MCF 10A (cell line): Measurements from ENCODE around the gene SERPINB3. TPM values are rescaled to one million over a fixed set of nuclear protein-coding genes. Genes with fewer than 3 reads are reported as not detected.

Experiments
- BruUV-seq: library from RNA; stranded (reverse); fragments of 400-500 nt; replicated peaks from 2 replicates; lab custom pipeline; 2021; lab: Mats Ljungman, UMichigan
- CTCF ChIA-PET: fragments of 300-600 bp; sonication (Branson Sonifier 250); formaldehyde crosslinking; extraction: SDS; loops from one replicate; lab custom pipeline; 2021; ENCODE audit warnings: antibody characterized with exemption, inconsistent platforms; lab: Yijun Ruan, JAX
- POLR2A ChIA-PET: fragments of 300-600, 350-650 bp; sonication (Branson Sonifier 250); formaldehyde crosslinking; extraction: SDS; loops from one replicate; lab custom pipeline; 2020; ENCODE audit warnings: antibody characterized with exemption, inconsistent platforms; lab: Yijun Ruan, JAX
- DNase-seq: peaks from one replicate; pipeline ENCODE4 v3.0.0-alpha.2; 2018; ENCODE audit not compliant: unreplicated experiment
- H3K27ac Mint-ChIP-seq: one replicate; pipeline ENCODE4 v1.8.0; 2022; ENCODE audit warnings: mild to moderate bottlenecking, low read depth, mixed read lengths; ENCODE audit not compliant: unreplicated experiment
- H3K27me3 Mint-ChIP-seq: one replicate; pipeline ENCODE4 v1.8.0; 2022; ENCODE audit warnings: mixed read lengths; ENCODE audit not compliant: insufficient read depth, unreplicated experiment
- H3K36me3 Mint-ChIP-seq: one replicate; pipeline ENCODE4 v1.8.0; 2022; ENCODE audit warnings: mild to moderate bottlenecking, moderate library complexity, mixed read lengths; ENCODE audit not compliant: insufficient read depth, unreplicated experiment
- H3K4me1 Mint-ChIP-seq: one replicate; pipeline ENCODE4 v1.8.0; 2022; ENCODE audit warnings: mixed read lengths; ENCODE audit not compliant: insufficient read depth, unreplicated experiment
- H3K4me3 Mint-ChIP-seq: one replicate; pipeline ENCODE4 v1.8.0; 2022; ENCODE audit warnings: mild to moderate bottlenecking, moderate library complexity, mixed read lengths; ENCODE audit not compliant: unreplicated experiment
- H3K9me3 Mint-ChIP-seq: one replicate; pipeline ENCODE4 v1.8.0; 2022; ENCODE audit warnings: mixed read lengths; ENCODE audit not compliant: unreplicated experiment
- CTCF ChIP-seq: fragments of 200-600 bp; IDR thresholded peaks from one replicate; pipeline ENCODE4 v1.8.0; 2022; ENCODE audit warnings: antibody characterized with exemption, mild to moderate bottlenecking; ENCODE audit not compliant: unreplicated experiment
- intact Hi-C: fragments of 100-400 bp; cut with micrococcal nuclease; formaldehyde crosslinking; loops from 2 replicates; pipeline ENCODE4 v1.14.1; 2022
- total RNA-seq: library from RNA; stranded (reverse); gene quantifications from 2 replicates; pipeline ENCODE4 v1.2.3, GENCODE V29; 2022

Gene SERPINB3
- total RNA-seq, 1 experiment from 2014 or later, result 0.28 TPM

GRCh38 chr18:63619661-63620060 is 42.0 kb downstream of the SERPINB3 start:
- Mint-ChIP-seq H3K27ac (no peak overlapping the region), H3K4me1 (no peaks in the 10 kb centered on the region), H3K4me3 (no peak overlapping the region), H3K27me3 (no peaks in the 10 kb centered on the region), H3K9me3 (no peaks in the 10 kb centered on the region), H3K36me3 (no peaks in the 10 kb centered on the region)
- ChIA-PET POLR2A (no interaction called here), CTCF (interaction anchor here (0.6 to 1.1 kb wide), 2 partner anchors 9 to 102 kb away, joined by 3 read pairs; no protein-coding TSS in a partner anchor)
- no peak for DNase-seq
- BruUV-seq, result no TSS peak
- intact Hi-C loops, result no loop called here
- TF ChIP-seq CTCF, result no peak

GRCh38 chr18:63617915-63618234 is 43.8 kb downstream of the SERPINB3 start:
- no peaks in the 10 kb centered on the region for H3K27me3 Mint-ChIP-seq
- no TSS peak for BruUV-seq
- no peaks in the 10 kb centered on the region for H3K9me3 Mint-ChIP-seq
- H3K27ac Mint-ChIP-seq, result no peak overlapping the region
- ChIA-PET CTCF (interaction anchor here (0.7 kb wide), 2 partner anchors 14 to 73 kb away, joined by 3 to 5 read pairs; no protein-coding TSS in a partner anchor), POLR2A (no interaction called here)
- intact Hi-C loops, result no loop called here
- no peak for DNase-seq
- H3K4me1 Mint-ChIP-seq, result no peaks in the 10 kb centered on the region
- TF ChIP-seq CTCF, result no peak
- no peaks in the 10 kb centered on the region for H3K36me3 Mint-ChIP-seq
- no peak overlapping the region for H3K4me3 Mint-ChIP-seq

- no peak for TF ChIP-seq CTCF
- no peak overlapping the region for H3K4me3 Mint-ChIP-seq
- CTCF ChIA-PET, result interaction anchor here (0.7 kb wide), 1 partner anchor 14 kb away, joined by 3 read pairs; no protein-coding TSS in a partner anchor
- H3K36me3 Mint-ChIP-seq, result no peaks in the 10 kb centered on the region
- H3K27me3 Mint-ChIP-seq, result no peaks in the 10 kb centered on the region
- no peaks in the 10 kb centered on the region for H3K4me1 Mint-ChIP-seq
- DNase-seq, result no peak
- no TSS peak for BruUV-seq
- POLR2A ChIA-PET, result no interaction called here
- H3K27ac Mint-ChIP-seq, result no peak overlapping the region
- intact Hi-C loops, result no loop called here
- H3K9me3 Mint-ChIP-seq, result no peaks in the 10 kb centered on the region
Measured at GRCh38 chr18:63617049-63617914, 44.4 kb downstream of the SERPINB3 start.

GRCh38 chr18:63613420-63613819 is 48.3 kb downstream of the SERPINB3 start:
- Mint-ChIP-seq H3K27ac (no peak overlapping the region), H3K4me3 (no peak overlapping the region), H3K4me1 (no peaks in the 10 kb centered on the region), H3K36me3 (no peaks in the 10 kb centered on the region), H3K27me3 (no peaks in the 10 kb centered on the region), H3K9me3 (no peaks in the 10 kb centered on the region)
- ChIA-PET CTCF (no interaction called here), POLR2A (no interaction called here)
- TF ChIP-seq CTCF, result no peak
- BruUV-seq, result no TSS peak
- no peak for DNase-seq
- intact Hi-C loops, result no loop called here
